GM12878 (cell line): ENCODE results near the gene NCR2. TPM values are rescaled to one million over a fixed set of nuclear protein-coding genes. Genes with fewer than 3 reads are reported as not detected.

Experiments
- ATAC-seq: fragments of 200-7000 bp; cut with Tn5 transposase; 3 replicates; pipeline ENCODE4 v1.9.1; 2020; ENCODE audit warnings: mild to moderate bottlenecking, moderate library complexity
- BruUV-seq: library from RNA; stranded (reverse); fragments of 400-500 nt; replicated peaks from 2 replicates; lab custom pipeline; 2021; lab: Mats Ljungman, UMichigan
- CTCF ChIA-PET: fragments of 300-600 bp; sonication (Branson Sonifier 250); formaldehyde crosslinking; extraction: SDS; loops from one replicate; lab custom pipeline; 2021; ENCODE audit warnings: inconsistent platforms; lab: Yijun Ruan, JAX
- POLR2A ChIA-PET: fragments of 350-600 bp; formaldehyde crosslinking; extraction: SDS; loops from one replicate; lab custom pipeline; 2021; ENCODE audit warnings: inconsistent platforms; lab: Charles Lee
- RAD21 ChIA-PET: fragments of 300-600 bp; sonication (Branson Sonifier 250); formaldehyde crosslinking; loops from one replicate; lab custom pipeline; 2023; ENCODE audit warnings: antibody characterized with exemption; ENCODE audit not compliant: unreplicated experiment; lab: Charles Lee
- SMC1A ChIA-PET: fragments of 300-600 bp; sonication (Branson Sonifier 250); formaldehyde crosslinking; loops from one replicate; lab custom pipeline; 2023; ENCODE audit not compliant: unreplicated experiment, uncharacterized antibody; lab: Charles Lee
- DNase-seq: peaks from one replicate; pipeline ENCODE4 v3.0.0-alpha.2; 2011; ENCODE audit warnings: low read depth, low spot score
- FAIRE-seq: peaks from 3 replicates; lab custom pipeline; 2011; peaks lifted over from hg19 to GRCh38; lab: Jason Lieb, UNC
- H2AFZ ChIP-seq: 2 replicates; pipeline ENCODE4 v1.6.0; 2011; ENCODE audit warnings: low read depth, low read length, control low read depth; ENCODE audit not compliant: control insufficient read depth
- H3K27ac ChIP-seq: 2 replicates; pipeline ENCODE4 v1.5.1; 2011; ENCODE audit warnings: control low read depth; ENCODE audit not compliant: control insufficient read depth, insufficient read depth
- H3K27me3 ChIP-seq, 2 experiments: replicated peaks in 1 of 2; 2 replicates each; pipeline versions ENCODE4 v1.6.0 to v1.6.1; 2011; ENCODE audit warnings: low read length in 1 of 2; ENCODE audit not compliant: control insufficient read depth in 2 of 2, insufficient read depth in 2 of 2
- H3K36me3 ChIP-seq, 2 experiments: 2 replicates each; pipeline ENCODE4 v1.5.1; 2011; ENCODE audit warnings: low read length in 1 of 2; ENCODE audit not compliant: control insufficient read depth in 2 of 2, insufficient read depth in 2 of 2
- H3K4me1 ChIP-seq: 2 replicates; pipeline ENCODE4 v1.6.1; 2011; ENCODE audit warnings: mild to moderate bottlenecking, low read length, moderate library complexity, mixed read lengths; ENCODE audit not compliant: control insufficient read depth, insufficient read depth
- H3K4me2 ChIP-seq: 2 replicates; pipeline ENCODE4 v1.6.0; 2011; ENCODE audit warnings: control low read depth; ENCODE audit not compliant: control insufficient read depth, insufficient read depth
- H3K4me3 ChIP-seq: fragments of 200-600 bp; sonication (generic); 2 replicates; pipeline ENCODE4 v1.5.1; 2016
- H3K79me2 ChIP-seq: 2 replicates; pipeline ENCODE4 v1.6.0; 2011; ENCODE audit warnings: low read length; ENCODE audit not compliant: control insufficient read depth, insufficient read depth
- H3K9ac ChIP-seq: 2 replicates; pipeline ENCODE4 v1.8.0; 2011; ENCODE audit warnings: low read length, control low read depth, mixed read lengths; ENCODE audit not compliant: control insufficient read depth, insufficient read depth
- H3K9me3 ChIP-seq: replicated peaks from 3 replicates; pipeline ENCODE4 v1.5.1; 2011; ENCODE audit warnings: mild to moderate bottlenecking, low read length; ENCODE audit not compliant: control insufficient read depth, insufficient read depth
- H4K20me1 ChIP-seq: 2 replicates; pipeline ENCODE4 v1.6.0; 2011; ENCODE audit not compliant: control insufficient read depth, insufficient read depth
- ELK1 ChIP-seq: IDR thresholded peaks from 2 replicates; pipeline ENCODE4 v1.6.1; 2012; ENCODE audit warnings: low read depth, low read length, improper control_type of control experiment
- PAX5 ChIP-seq: IDR thresholded peaks from 2 replicates; pipeline ENCODE4 v1.6.1; 2011; ENCODE audit warnings: low read depth, low read length, borderline replicate concordance
- USF1 ChIP-seq: IDR thresholded peaks from 2 replicates; pipeline ENCODE4 v1.6.1; 2011; ENCODE audit warnings: borderline replicate concordance, low read depth, mild to moderate bottlenecking, moderate library complexity, mixed read lengths, low read length; ENCODE audit not compliant: insufficient read depth; ENCODE audit errors: extremely low read length
- ZNF274 ChIP-seq: IDR thresholded peaks from one replicate; pipeline ENCODE4 v1.8.0; 2011; ENCODE audit not compliant: insufficient read length, insufficient read depth
- WGBS: methylation state at CpG from one replicate; pipeline ENCODE4 v1.1.6; 2016; ENCODE audit warnings: low lambda C conversion rate; ENCODE audit not compliant: insufficient replicate concordance, insufficient coverage; ENCODE audit errors: missing lambda C conversion rate; 5-methylcytosine and 5-hydroxymethylcytosine counted together
- in situ Hi-C: fragments of 300-500 bp; cut with MboI; formaldehyde crosslinking; loops from 9 replicates; pipeline ENCODE4 v1.14.3; 2018; ENCODE audit warnings: mixed read lengths
- intact Hi-C: fragments of 100-400 bp; cut with micrococcal nuclease; formaldehyde crosslinking; loops from one replicate; pipeline ENCODE4 v1.14.2; 2022; ENCODE audit not compliant: unreplicated experiment
- polyA plus RNA-seq, 11 experiments: library from polyadenylated mRNA; depleted of rRNA in 4 of 11; unstranded in 6 of 11; stranded (reverse) in 5 of 11; fragments of >200 nt; fragmentation: Nextera tagmentation in 4 of 11; fragmentation: Illumina TruSeq in 1 of 11; extraction: Ambion mirVana in 4 of 11; extraction: Trizol in 1 of 11; gene quantifications; 1 replicate in 1 of 11; 2 replicates in 10 of 11; pipeline versions ENCODE4 v1.2.1 to v1.2.3, GENCODE V29; 2011 to 2016; ENCODE audit warnings: inconsistent platforms in 2 of 11, missing spikeins in 2 of 11, low read depth in 1 of 11
- total RNA-seq, 4 experiments: library from RNA; depleted of rRNA in 3 of 4; stranded (reverse); fragments of >200 nt in 3 of 4; fragmentation: Illumina TruSeq in 1 of 4; extraction: Trizol in 1 of 4; gene quantifications; 2 replicates each; pipeline versions ENCODE4 v1.2.1 to v1.2.3, GENCODE V29; 2013 to 2021

The NCR2 gene
- total and polyA plus RNA-seq, 10 of the 15 experiments (the other 5 are each of a cell fraction or from before 2014, with no cell fraction given) = 0.21 to 0.53 TPM; not detected in 8

- TF ChIP-seq ZNF274 = no peak
- TF ChIP-seq PAX5 = no peak
- TF ChIP-seq USF1 = no peak
Measured at GRCh38 chr6:41288754-41289129, 46.7 kb upstream of the NCR2 start (continued).

GRCh38 chr6:41289815-41290214, 45.6 kb upstream of the NCR2 start:
- WGBS = 58% methylated on average over 4 of the region's 4 CpGs
- no peaks in the 10 kb centered on the region for H3K27me3 ChIP-seq
- no peak for TF ChIP-seq ELK1
- in situ Hi-C loops (no loop called here), intact Hi-C loops (no loop called here)
- H3K36me3 ChIP-seq = no peaks in the 10 kb centered on the region
- ChIA-PET CTCF (interaction anchor here (0.7 to 6.5 kb wide), 8 partner anchors 9 to 78 kb away, joined by 3 to 53 read pairs (median 10); partner anchors contain the start of gene NCR2), POLR2A (interaction anchor here (1.0 to 4.8 kb wide), 4 partner anchors 10 to 214 kb away, joined by 3 to 20 read pairs (median 5); no protein-coding TSS in a partner anchor), SMC1A (interaction anchor here (0.6 to 4.8 kb wide), 7 partner anchors 10 to 54 kb away, joined by 3 to 33 read pairs (median 5); no protein-coding TSS in a partner anchor), RAD21 (interaction anchor here (1.4 to 3.5 kb wide), 4 partner anchors 9 to 44 kb away, joined by 5 to 27 read pairs (median 11); partner anchors contain the start of gene NCR2)
- no peaks in the 10 kb centered on the region for H3K79me2 ChIP-seq
- no peak for ATAC-seq
- no peaks in the 10 kb centered on the region; the same call in 2 of the 3 replicates for H3K9me3 ChIP-seq
- no peak overlapping the region for H3K4me3 ChIP-seq
- H2AFZ ChIP-seq = no peak overlapping the region
- H3K4me2 ChIP-seq = no peak overlapping the region
- BruUV-seq = no TSS peak
- DNase-seq = no peak
- no peak for FAIRE-seq
- H4K20me1 ChIP-seq = no peaks in the 10 kb centered on the region
- H3K27ac ChIP-seq = no peak overlapping the region
- no peaks in the 10 kb centered on the region for H3K4me1 ChIP-seq
- no peak overlapping the region for H3K9ac ChIP-seq
